Measurements from ENCODE around the gene JARID2. TPM values are rescaled to one million over a fixed set of nuclear protein-coding genes. Genes with fewer than 3 reads are reported as not detected.
A peak's percentile ranks its signal among the peaks of the same experiment; 100 is the strongest.

JARID2 gene
- total RNA-seq, 4 donors from 2014 or later = 12.1 to 33.8 (median 17.0) TPM

DNA sequence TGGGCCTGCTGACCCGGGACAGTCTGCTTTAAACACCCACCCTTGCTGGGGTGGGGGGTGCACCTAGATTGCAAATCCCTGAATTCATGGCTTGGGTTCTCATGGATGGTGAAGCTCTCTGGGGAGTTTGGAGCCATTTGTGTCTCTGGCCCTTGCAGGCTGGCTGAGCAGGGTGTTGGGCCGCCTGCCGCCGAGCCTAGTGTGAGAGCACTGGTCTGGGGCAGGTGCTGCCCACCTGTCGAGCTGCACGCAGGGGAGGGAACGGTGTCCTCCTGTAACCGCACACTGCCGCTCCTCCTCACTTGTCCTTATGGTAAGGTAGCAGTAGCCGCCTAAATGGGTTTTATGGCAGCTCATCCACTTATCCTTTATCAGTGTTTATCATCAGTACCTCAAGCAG lies 273.0 kb downstream of the JARID2 start:
- Histone ChIP-seq H3K4me1 (no peaks in the 10 kb centered on the region), H3K27me3 (no peaks in the 10 kb centered on the region), H3K27ac (no peak overlapping the region), H3K4me3 (no peak overlapping the region), H3K9me3 (no peaks in the 10 kb centered on the region), H3K36me3 (peaks cover 0 to 85% (median 0%) of the 10 kb centered on the region in 3 donors)
- DNase-seq = no peak
- TF ChIP-seq, protein P1, sequence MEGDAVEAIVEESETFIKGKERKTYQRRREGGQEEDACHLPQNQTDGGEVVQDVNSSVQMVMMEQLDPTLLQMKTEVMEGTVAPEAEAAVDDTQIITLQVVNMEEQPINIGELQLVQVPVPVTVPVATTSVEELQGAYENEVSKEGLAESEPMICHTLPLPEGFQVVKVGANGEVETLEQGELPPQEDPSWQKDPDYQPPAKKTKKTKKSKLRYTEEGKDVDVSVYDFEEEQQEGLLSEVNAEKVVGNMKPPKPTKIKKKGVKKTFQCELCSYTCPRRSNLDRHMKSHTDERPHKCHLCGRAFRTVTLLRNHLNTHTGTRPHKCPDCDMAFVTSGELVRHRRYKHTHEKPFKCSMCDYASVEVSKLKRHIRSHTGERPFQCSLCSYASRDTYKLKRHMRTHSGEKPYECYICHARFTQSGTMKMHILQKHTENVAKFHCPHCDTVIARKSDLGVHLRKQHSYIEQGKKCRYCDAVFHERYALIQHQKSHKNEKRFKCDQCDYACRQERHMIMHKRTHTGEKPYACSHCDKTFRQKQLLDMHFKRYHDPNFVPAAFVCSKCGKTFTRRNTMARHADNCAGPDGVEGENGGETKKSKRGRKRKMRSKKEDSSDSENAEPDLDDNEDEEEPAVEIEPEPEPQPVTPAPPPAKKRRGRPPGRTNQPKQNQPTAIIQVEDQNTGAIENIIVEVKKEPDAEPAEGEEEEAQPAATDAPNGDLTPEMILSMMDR (IDR thresholded peaks at IDR 0.05) = no peak
- TF ChIP-seq POLR2A (IDR thresholded peaks at IDR 0.05) = no peak

DNA sequence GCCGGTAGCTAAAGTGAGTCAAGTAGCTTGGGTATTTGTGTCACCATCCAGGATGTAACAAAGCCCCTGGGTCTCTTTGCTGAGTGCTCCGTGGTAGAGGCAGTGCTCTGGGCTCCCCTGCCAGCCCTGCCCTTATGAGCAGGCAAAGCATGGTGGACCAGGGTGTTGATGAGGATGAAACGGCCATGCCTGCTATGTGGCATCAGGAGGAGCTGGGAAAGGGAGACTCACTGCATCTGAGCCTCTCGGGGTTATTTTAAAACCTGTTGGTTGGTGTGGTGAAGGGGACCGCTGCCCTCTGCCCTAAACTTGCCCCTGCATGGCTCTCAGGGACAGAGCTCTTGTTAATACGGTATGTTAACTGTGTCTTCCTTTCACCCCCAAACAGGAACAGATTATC lies 273.8 kb downstream of the JARID2 start:
- no peaks in the 10 kb centered on the region for H3K27me3 ChIP-seq
- H3K9me3 ChIP-seq = no peaks in the 10 kb centered on the region
- H3K4me3 ChIP-seq = no peak overlapping the region
- no peaks in the 10 kb centered on the region for H3K4me1 ChIP-seq
- no peak overlapping the region for H3K27ac ChIP-seq
- no peak for TF ChIP-seq POLR2A (IDR thresholded peaks at IDR 0.05)
- TF ChIP-seq, protein P1 (IDR thresholded peaks at IDR 0.05) = no peak
- DNase-seq = no peak
- H3K36me3 ChIP-seq = peaks cover 0 to 85% (median 0%) of the 10 kb centered on the region in 3 donors

DNA sequence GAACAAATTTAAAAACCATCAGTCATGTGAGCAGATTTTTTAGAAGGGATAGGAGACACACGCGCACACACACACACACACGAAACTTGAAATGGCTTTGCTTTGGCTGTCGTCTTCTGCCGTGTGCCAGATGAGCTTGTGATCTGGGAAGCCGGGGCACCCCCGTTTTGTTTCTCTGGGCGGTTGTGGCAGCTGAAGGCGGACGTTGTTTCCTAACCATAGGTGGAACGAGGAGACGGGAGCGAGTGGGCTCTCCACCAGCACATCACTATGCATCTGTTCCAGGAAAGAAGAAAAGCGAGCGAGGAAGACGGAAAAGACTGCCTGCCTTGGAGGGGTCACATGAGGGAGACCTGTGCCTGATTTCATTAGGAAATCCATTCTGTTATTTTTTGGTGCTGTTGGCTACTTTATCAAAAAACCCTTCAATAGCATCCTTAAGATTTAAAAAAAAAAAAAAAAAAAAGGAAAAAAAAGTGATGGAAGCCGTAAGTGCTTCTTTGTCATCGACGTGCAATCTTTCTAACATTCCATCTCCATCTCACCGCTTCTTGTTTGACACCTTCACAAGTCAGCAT lies 274.8 kb downstream of the JARID2 start:
- TF ChIP-seq, protein P1 (IDR thresholded peaks at IDR 0.05) = no peak
- TF ChIP-seq POLR2A (IDR thresholded peaks at IDR 0.05) = no peak
- Histone ChIP-seq H3K4me3 (no peak overlapping the region), H3K9me3 (no peaks in the 10 kb centered on the region), H3K27me3 (no peaks in the 10 kb centered on the region), H3K36me3 (peaks cover 0 to 79% (median 0%) of the 10 kb centered on the region in 3 donors), H3K27ac (no peak overlapping the region), H3K4me1 (no peaks in the 10 kb centered on the region)
- DNase-seq = peak in 1 of 3 donors; percentile 33

DNA sequence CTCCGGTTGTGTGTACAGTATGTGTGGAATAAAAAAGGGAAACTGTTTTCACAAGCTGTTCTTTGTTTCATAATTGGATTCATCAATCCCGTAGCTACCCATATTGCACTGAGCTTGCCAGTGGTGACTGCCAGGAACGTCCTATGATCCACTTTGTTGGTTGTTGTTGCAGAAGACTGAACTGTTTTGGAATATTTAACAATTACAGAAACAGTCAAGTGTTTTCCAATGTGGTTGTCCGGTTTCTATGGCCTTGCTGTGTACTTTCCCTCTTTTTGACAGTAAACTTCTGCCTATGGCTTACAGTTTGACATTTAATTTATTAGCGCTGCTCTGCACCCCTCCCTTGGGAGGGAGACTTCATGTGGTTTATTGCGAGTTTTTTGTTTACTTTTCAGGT lies 275.7 kb downstream of the JARID2 start:
- peak in 1 of 3 donors; percentile 46 for DNase-seq

DNA sequence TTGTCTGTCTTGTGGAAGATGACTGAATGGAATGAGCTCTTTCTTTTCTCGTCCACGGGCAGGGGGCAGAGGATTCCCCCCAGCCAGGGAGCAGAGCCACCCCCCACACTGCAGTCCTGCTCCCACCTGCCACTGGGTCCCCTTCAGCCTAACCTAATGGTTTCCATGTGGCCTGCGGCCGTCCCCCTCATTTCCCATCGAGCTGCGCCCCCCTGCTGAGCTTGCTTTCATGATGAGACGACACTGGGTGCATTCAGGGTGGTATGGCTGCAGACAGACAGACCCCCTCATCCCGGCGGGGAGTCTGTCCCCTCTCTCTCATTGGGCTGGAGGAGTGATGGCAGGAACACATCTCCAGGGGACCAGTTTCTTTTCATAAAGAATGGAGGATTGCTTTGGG lies 276.2 kb downstream of the JARID2 start:
- no peak for TF ChIP-seq POLR2A (IDR thresholded peaks at IDR 0.05)
- TF ChIP-seq, protein P1 (IDR thresholded peaks at IDR 0.05) = no peak
- H3K4me3 ChIP-seq = no peak overlapping the region
- no peaks in the 10 kb centered on the region for H3K27me3 ChIP-seq
- peak overlapping the region in 2 of 4 donors; percentile 21 to 30 for H3K27ac ChIP-seq
- no peaks in the 10 kb centered on the region for H3K4me1 ChIP-seq
- DNase-seq = peak in 1 of 3 donors; percentile 36
- no peaks in the 10 kb centered on the region for H3K9me3 ChIP-seq
- H3K36me3 ChIP-seq = peaks cover 0 to 65% (median 0%) of the 10 kb centered on the region in 3 donors

More for the DNA sequence above, 275.7 kb downstream of the JARID2 start:
- no peaks in the 10 kb centered on the region for H3K9me3 ChIP-seq
- no peaks in the 10 kb centered on the region for H3K4me1 ChIP-seq
- H3K36me3 ChIP-seq = peaks cover 0 to 70% (median 0%) of the 10 kb centered on the region in 3 donors
- peak overlapping the region in 1 of 4 donors; percentile 21 for H3K27ac ChIP-seq
- TF ChIP-seq, protein P1 (IDR thresholded peaks at IDR 0.05) = no peak
- no peak for TF ChIP-seq POLR2A (IDR thresholded peaks at IDR 0.05)
- H3K27me3 ChIP-seq = no peaks in the 10 kb centered on the region
- no peak overlapping the region for H3K4me3 ChIP-seq

Data from Peyer's patch (tissue), 4 donors.